CD4-positive, alpha-beta memory T cell (primary cell): ENCODE measurements around the gene TPRG1. TPM values are rescaled to one million over a fixed set of nuclear protein-coding genes. Genes with fewer than 3 reads are reported as not detected.

Source experiments
- CTCF ChIA-PET: fragments of 350-600 bp; sonication (Branson Sonifier 250); formaldehyde crosslinking; loops from one replicate; lab custom pipeline; 2021; ENCODE audit warnings: inconsistent platforms; ENCODE audit not compliant: partially characterized antibody; lab: Charles Lee
- POLR2A ChIA-PET: fragments of 350-600 bp; sonication (Branson Sonifier 250); formaldehyde crosslinking; loops from one replicate; lab custom pipeline; 2021; ENCODE audit not compliant: partially characterized antibody; lab: Charles Lee
- DNase-seq, 5 donors: peaks; one replicate each; pipeline versions ENCODE4 v3.0.0 to v3.0.0-alpha.2; 2020 to 2022; ENCODE audit warnings: mixed read lengths in 1 of 5
- H3K27ac ChIP-seq: one replicate; pipeline ENCODE4 v1.7.0; 2013; ENCODE audit warnings: low read depth, low read length
- H3K27me3 ChIP-seq: 2 replicates; pipeline ENCODE4 v1.7.0; 2013; ENCODE audit warnings: mild to moderate bottlenecking, low read length, moderate library complexity; ENCODE audit not compliant: insufficient read depth
- H3K36me3 ChIP-seq: 2 replicates; pipeline ENCODE4 v1.7.0; 2013; ENCODE audit warnings: mild to moderate bottlenecking, low read length, moderate library complexity; ENCODE audit not compliant: insufficient read depth
- H3K4me1 ChIP-seq: 2 replicates; pipeline ENCODE4 v1.7.0; 2013; ENCODE audit warnings: mild to moderate bottlenecking, low read length, moderate library complexity; ENCODE audit not compliant: insufficient read depth
- H3K4me3 ChIP-seq, 2 donors: one replicate each; pipeline ENCODE4 v1.7.0; 2013; ENCODE audit warnings: low read length in 2 of 2, mild to moderate bottlenecking in 1 of 2
- H3K9me3 ChIP-seq, 2 donors: one replicate each; pipeline ENCODE4 v1.7.0; 2013; ENCODE audit warnings: low read length in 2 of 2, control low read depth in 1 of 2; ENCODE audit not compliant: control insufficient read depth in 1 of 2
- H3K27ac Mint-ChIP-seq, 7 donors: one replicate each; pipeline ENCODE4 v1.8.0; 2020 to 2021; ENCODE audit warnings: mixed read lengths in 7 of 7, mild to moderate bottlenecking in 6 of 7, inconsistent platforms in 3 of 7, moderate library complexity in 3 of 7
- H3K27me3 Mint-ChIP-seq, 2 donors: one replicate each; pipeline ENCODE4 v1.8.0; 2020 to 2021; ENCODE audit warnings: mixed read lengths in 2 of 2
- H3K36me3 Mint-ChIP-seq, 2 donors: one replicate each; pipeline ENCODE4 v1.8.0; 2020 to 2021; ENCODE audit warnings: mixed read lengths in 2 of 2, inconsistent platforms in 1 of 2, mild to moderate bottlenecking in 1 of 2
- H3K4me1 Mint-ChIP-seq, 4 donors: one replicate each; pipeline ENCODE4 v1.8.0; 2020 to 2021; ENCODE audit warnings: mixed read lengths in 4 of 4, mild to moderate bottlenecking in 1 of 4
- H3K4me3 Mint-ChIP-seq, 8 donors: one replicate each; pipeline ENCODE4 v1.8.0; 2020 to 2021; ENCODE audit warnings: mixed read lengths in 8 of 8, mild to moderate bottlenecking in 7 of 8, moderate library complexity in 6 of 8, inconsistent platforms in 3 of 8
- H3K9me3 Mint-ChIP-seq, 8 donors: one replicate each; pipeline ENCODE4 v1.8.0; 2020 to 2021; ENCODE audit warnings: mixed read lengths in 8 of 8, mild to moderate bottlenecking in 5 of 8, inconsistent platforms in 3 of 8, moderate library complexity in 1 of 8
- intact Hi-C: fragments of 100-400 bp; cut with micrococcal nuclease; formaldehyde crosslinking; loops from one replicate; pipeline ENCODE4 v1.15.1; 2023
- polyA plus RNA-seq, 2 donors: library from polyadenylated mRNA; unstranded; fragments of 300-500 nt; fragmentation: Illumina TruSeq; gene quantifications; one replicate each; pipeline ENCODE4 v1.2.3, GENCODE V29; 2021
- total RNA-seq, 2 experiments: library from RNA; stranded (reverse); gene quantifications; one replicate each; pipeline ENCODE4 v1.2.3, GENCODE V29; 2021

Gene TPRG1
- total and polyA plus RNA-seq, 4 experiments from 2014 or later, result 8.2 to 61.4 (median 31.7) TPM

DNA sequence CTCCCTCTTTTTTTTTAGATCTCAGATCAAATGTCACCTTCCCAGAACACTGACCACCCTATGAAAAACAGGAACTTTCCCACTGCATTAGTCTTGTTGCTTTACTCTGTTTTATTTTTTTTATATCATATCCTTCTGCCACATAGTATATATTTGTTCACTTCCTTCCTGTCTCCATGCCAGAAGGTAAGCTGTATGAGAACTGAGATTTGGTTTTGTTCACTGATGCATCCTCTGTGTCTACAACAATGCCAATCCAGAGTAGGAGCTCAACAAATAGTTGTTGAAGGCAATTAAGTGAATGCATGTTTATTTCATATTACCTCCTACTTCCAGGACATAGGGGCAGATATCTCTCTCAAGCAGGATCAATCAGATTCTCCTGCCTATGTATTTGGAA is 114.4 kb downstream of the TPRG1 start:
- H3K4me3 Mint-ChIP-seq, result peak overlapping the region in 5 of 8 donors; percentile 12 to 72 (median 23)
- DNase-seq, result peak in 3 of 5 donors; percentile 4 to 15 (median 4)
- CTCF ChIA-PET, result interaction anchor here (1.3 to 1.7 kb wide), 3 partner anchors 13 to 69 kb away, joined by 4 to 6 read pairs (median 5); no protein-coding TSS in a partner anchor
- peaks cover 28% of the 10 kb centered on the region for H3K4me1 ChIP-seq
- intact Hi-C loops, result loop anchor here (5.0 kb wide), 2 partner anchors 36 to 71 kb away; no protein-coding TSS in a partner anchor
- no peaks in the 10 kb centered on the region for H3K27me3 ChIP-seq
- H3K27ac ChIP-seq, result no peak overlapping the region
- no peaks in the 10 kb centered on the region for H3K27me3 Mint-ChIP-seq
- H3K36me3 Mint-ChIP-seq, result no peaks in the 10 kb centered on the region
- no peak overlapping the region for H3K4me3 ChIP-seq
- H3K9me3 ChIP-seq, result no peaks in the 10 kb centered on the region
- POLR2A ChIA-PET, result interaction anchor here (1.3 kb wide), 1 partner anchor 45 kb away, joined by 4 read pairs; no protein-coding TSS in a partner anchor
- H3K4me1 Mint-ChIP-seq, result peaks cover 26 to 33% (median 28%) of the 10 kb centered on the region in 4 donors
- no peaks in the 10 kb centered on the region for H3K9me3 Mint-ChIP-seq
- no peaks in the 10 kb centered on the region for H3K36me3 ChIP-seq
- H3K27ac Mint-ChIP-seq, result peak overlapping the region in 5 of 7 donors; percentile 0 to 63 (median 37)

DNA sequence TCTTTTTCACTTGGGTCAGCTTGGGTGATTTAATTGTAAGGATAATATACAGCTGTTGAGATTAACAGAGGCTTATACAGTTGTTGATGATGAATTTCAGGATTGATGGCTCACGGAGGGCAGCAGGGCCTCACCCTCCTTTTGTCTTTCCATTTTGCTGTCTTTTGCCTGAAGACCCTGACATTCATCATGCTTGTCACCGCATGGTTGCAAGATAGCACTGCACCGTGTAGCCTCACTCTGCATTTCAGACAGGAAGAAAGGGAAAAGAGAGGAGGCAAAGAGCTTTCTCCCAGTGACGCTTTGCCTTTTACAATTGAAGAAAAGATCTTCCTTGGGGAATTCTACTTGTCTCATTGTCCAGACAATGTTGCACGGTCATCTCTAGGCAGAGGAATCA is 115.1 kb downstream of the TPRG1 start:
- no peaks in the 10 kb centered on the region for H3K36me3 Mint-ChIP-seq
- Histone ChIP-seq H3K9me3 (no peaks in the 10 kb centered on the region), H3K4me1 (peaks cover 28% of the 10 kb centered on the region), H3K27me3 (no peaks in the 10 kb centered on the region), H3K36me3 (no peaks in the 10 kb centered on the region), H3K27ac (no peak overlapping the region), H3K4me3 (no peak overlapping the region)
- CTCF ChIA-PET, result interaction anchor here (1.3 to 1.7 kb wide), 2 partner anchors 14 to 68 kb away, joined by 5 to 6 read pairs; no protein-coding TSS in a partner anchor
- no peaks in the 10 kb centered on the region for H3K9me3 Mint-ChIP-seq
- POLR2A ChIA-PET, result interaction anchor here (1.3 kb wide), 1 partner anchor 44 kb away, joined by 4 read pairs; no protein-coding TSS in a partner anchor
- no peaks in the 10 kb centered on the region for H3K27me3 Mint-ChIP-seq
- peak overlapping the region in 1 of 8 donors; percentile 72 for H3K4me3 Mint-ChIP-seq
- intact Hi-C loops, result loop anchor here (5.0 kb wide), 2 partner anchors 35 to 70 kb away; no protein-coding TSS in a partner anchor
- H3K27ac Mint-ChIP-seq, result peak overlapping the region in 2 of 7 donors; percentile 61 to 73
- DNase-seq, result no peak
- H3K4me1 Mint-ChIP-seq, result peaks cover 26 to 33% (median 28%) of the 10 kb centered on the region in 4 donors

DNA sequence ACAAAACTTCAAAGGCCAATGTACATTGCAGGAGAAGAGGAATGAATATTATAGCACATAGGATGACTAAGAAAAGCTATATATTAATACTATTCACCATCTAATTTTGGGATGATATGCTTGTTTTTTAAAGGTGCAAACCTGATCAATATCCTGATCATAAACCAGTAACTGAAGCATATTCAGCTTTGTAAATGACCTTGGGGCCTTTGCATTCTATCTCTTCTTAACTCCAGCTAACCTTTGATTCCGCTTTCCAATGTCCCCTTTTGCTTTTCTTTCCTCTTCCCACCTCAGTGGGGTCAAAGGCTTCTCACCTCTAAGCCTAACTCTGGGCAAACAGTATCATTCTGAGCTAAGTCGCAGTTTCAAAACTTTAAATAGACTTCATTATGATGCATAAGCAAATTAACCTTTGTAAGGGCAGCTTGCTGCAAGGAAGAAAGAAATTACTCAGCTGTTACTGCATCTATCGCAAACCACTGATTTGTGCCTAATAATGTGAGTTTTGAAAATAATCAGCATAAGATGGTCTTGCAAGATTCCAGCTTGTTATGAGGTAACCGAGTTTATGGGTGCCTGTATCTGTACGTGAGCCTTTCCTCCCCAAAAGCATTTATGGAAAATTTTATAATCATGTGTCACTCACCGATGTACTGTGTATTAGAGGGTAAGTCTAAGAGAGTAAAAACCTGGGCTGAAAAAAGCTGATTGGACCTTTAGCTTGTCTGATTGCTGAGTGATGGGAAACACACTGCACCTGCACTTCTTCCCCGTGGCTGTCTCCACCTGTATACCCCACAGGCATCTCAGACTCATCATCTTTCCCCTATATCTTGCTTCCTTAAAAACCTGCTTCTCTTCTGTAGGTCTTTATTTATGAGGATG is 116.8 kb downstream of the TPRG1 start:
- ChIA-PET POLR2A (no interaction called here), CTCF (interaction anchor here (0.7 to 1.9 kb wide), 3 partner anchors 16 to 1549 kb away, joined by 3 to 9 read pairs (median 4); no protein-coding TSS in a partner anchor)
- intact Hi-C loops, result loop anchor here (5.0 kb wide), 2 partner anchors 34 to 69 kb away; no protein-coding TSS in a partner anchor
- H3K27ac Mint-ChIP-seq, result peak overlapping the region in 2 of 7 donors; percentile 19 to 21
- Histone ChIP-seq H3K4me3 (no peak overlapping the region), H3K27me3 (no peaks in the 10 kb centered on the region), H3K36me3 (no peaks in the 10 kb centered on the region), H3K9me3 (no peaks in the 10 kb centered on the region), H3K4me1 (peaks cover 28% of the 10 kb centered on the region), H3K27ac (no peak overlapping the region)
- H3K36me3 Mint-ChIP-seq, result no peaks in the 10 kb centered on the region
- H3K9me3 Mint-ChIP-seq, result peaks cover 0 to under 1% (median 0%) of the 10 kb centered on the region in 8 donors
- H3K4me3 Mint-ChIP-seq, result peak overlapping the region in 1 of 8 donors; percentile 7
- H3K4me1 Mint-ChIP-seq, result peaks cover 26 to 33% (median 28%) of the 10 kb centered on the region in 4 donors
- no peak for DNase-seq
- no peaks in the 10 kb centered on the region for H3K27me3 Mint-ChIP-seq

DNA sequence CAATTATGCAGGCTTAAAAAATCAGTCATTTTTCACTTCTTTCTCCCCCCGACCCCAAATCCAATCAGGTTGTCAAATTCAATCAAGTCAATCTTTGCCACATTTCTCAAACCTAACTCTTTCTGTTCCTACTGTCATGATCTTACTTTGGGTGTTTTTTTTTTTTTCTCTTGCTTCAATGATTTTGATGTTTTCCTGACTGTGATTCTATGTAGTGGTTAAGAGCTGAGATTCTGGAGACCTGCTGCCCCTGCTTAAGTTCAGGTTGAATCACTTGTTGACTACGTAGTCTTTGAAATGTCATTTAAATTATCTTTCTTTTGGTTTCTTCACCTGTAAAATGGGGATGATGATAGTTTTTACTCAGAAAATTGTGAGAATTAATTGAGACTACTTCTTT is 117.5 kb downstream of the TPRG1 start:
- peaks cover 0 to 2% (median 0%) of the 10 kb centered on the region in 8 donors for H3K9me3 Mint-ChIP-seq
- POLR2A ChIA-PET, result no interaction called here
- CTCF ChIA-PET, result interaction anchor here (0.9 to 1.9 kb wide), 2 partner anchors 16 to 18 kb away, joined by 4 to 9 read pairs; no protein-coding TSS in a partner anchor
- H3K4me3 Mint-ChIP-seq, result peak overlapping the region in 1 of 8 donors; percentile 30
- Histone ChIP-seq H3K36me3 (no peaks in the 10 kb centered on the region), H3K9me3 (no peaks in the 10 kb centered on the region), H3K4me3 (no peak overlapping the region), H3K27me3 (no peaks in the 10 kb centered on the region), H3K4me1 (peaks cover 28% of the 10 kb centered on the region), H3K27ac (no peak overlapping the region)
- H3K27me3 Mint-ChIP-seq, result no peaks in the 10 kb centered on the region
- intact Hi-C loops, result loop anchor here (5.0 kb wide), 2 partner anchors 33 to 68 kb away; no protein-coding TSS in a partner anchor
- H3K36me3 Mint-ChIP-seq, result no peaks in the 10 kb centered on the region
- peaks cover 26 to 33% (median 28%) of the 10 kb centered on the region in 4 donors for H3K4me1 Mint-ChIP-seq
- H3K27ac Mint-ChIP-seq, result peak overlapping the region in 1 of 7 donors; percentile 19
- DNase-seq, result no peak

DNA sequence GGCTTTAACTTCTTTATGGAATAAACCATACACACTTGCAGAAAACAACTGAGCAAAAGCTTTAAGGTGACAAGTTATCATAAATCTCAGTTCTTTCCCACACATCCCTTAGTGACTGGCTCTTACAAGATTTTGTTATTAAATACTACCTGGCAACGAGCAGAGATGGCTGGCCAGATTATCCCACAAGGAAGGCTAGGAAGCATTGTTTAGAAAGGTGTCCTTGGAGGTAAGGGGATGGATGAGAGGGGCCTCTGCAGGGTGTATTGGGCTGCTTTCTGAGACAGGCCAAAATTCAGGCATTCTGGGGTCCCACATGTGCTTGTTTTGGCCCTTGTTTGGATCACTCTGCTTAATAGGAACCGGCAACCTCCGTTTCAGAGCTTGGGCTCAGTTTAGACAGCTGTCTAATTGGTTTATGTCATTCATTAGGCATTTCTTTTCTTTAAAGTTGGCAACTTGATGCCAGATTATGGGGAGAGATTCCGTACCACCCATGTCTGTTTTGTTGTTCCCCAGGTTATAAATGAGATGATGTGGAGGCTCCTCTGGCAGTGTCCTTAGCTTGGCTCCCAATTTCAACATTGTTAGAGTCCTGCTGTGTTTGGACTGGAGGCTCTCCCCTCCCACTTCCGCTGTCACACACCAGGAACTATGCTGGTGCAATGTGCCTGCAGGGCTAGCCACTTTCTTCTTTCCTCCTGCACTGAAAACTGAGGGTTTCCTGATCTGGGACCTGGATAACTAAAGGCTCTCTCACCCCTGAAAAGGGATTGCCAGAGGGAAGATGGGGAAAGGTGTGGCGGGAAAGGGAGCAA is 121.1 kb downstream of the TPRG1 start:
- H3K36me3 Mint-ChIP-seq, result no peaks in the 10 kb centered on the region
- CTCF ChIA-PET, result interaction anchor here (1.2 to 1.6 kb wide), 2 partner anchors 25 to 57 kb away, joined by 3 read pairs; no protein-coding TSS in a partner anchor

DNA sequence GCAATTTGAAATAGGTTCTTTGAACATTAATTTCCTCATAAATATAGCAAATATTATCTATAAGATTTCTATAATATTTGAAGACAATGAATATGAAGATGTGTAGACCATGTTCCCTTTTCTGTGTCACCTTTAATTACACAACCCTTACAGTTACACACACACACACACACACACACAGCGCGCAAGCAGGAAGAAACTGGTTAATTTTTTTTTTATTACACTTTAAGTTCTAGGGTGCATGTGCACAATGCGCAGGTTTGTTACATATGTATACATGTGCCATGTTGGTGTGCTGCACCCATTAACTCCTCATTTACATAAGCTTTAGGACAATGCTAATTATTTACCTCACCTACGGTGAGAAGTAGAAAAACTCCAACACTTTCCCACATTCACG is 122.9 kb downstream of the TPRG1 start:
- DNase-seq, result no peak
- Mint-ChIP-seq H3K27me3 (no peaks in the 10 kb centered on the region), H3K4me3 (no peak overlapping the region), H3K9me3 (peaks cover 0 to 2% (median 0%) of the 10 kb centered on the region in 8 donors), H3K4me1 (peaks cover 0 to 9% (median 2%) of the 10 kb centered on the region in 4 donors), H3K27ac (no peak overlapping the region), H3K36me3 (no peaks in the 10 kb centered on the region)
- no peak overlapping the region for H3K27ac ChIP-seq
- CTCF ChIA-PET, result no interaction called here
- no peaks in the 10 kb centered on the region for H3K4me1 ChIP-seq
- H3K27me3 ChIP-seq, result no peaks in the 10 kb centered on the region
- no peaks in the 10 kb centered on the region for H3K36me3 ChIP-seq
- POLR2A ChIA-PET, result no interaction called here
- intact Hi-C loops, result no loop called here
- no peaks in the 10 kb centered on the region for H3K9me3 ChIP-seq
- H3K4me3 ChIP-seq, result no peak overlapping the region

More for the DNA sequence above, 121.1 kb downstream of the TPRG1 start:
- Histone ChIP-seq H3K9me3 (no peaks in the 10 kb centered on the region), H3K36me3 (no peaks in the 10 kb centered on the region), H3K4me3 (no peak overlapping the region), H3K27ac (no peak overlapping the region), H3K27me3 (no peaks in the 10 kb centered on the region), H3K4me1 (peaks cover 12% of the 10 kb centered on the region)
- DNase-seq, result no peak
- no peaks in the 10 kb centered on the region for H3K27me3 Mint-ChIP-seq
- intact Hi-C loops, result no loop called here
- no peak overlapping the region for H3K27ac Mint-ChIP-seq
- H3K9me3 Mint-ChIP-seq, result peaks cover 0 to 2% (median 0%) of the 10 kb centered on the region in 8 donors
- no peak overlapping the region for H3K4me3 Mint-ChIP-seq
- POLR2A ChIA-PET, result interaction anchor here (0.6 kb wide), 1 partner anchor 243 kb away, joined by 3 read pairs; no protein-coding TSS in a partner anchor
- peaks cover 11 to 14% (median 12%) of the 10 kb centered on the region in 4 donors for H3K4me1 Mint-ChIP-seq
